ENCODE results near the gene TRPM2.
"Not testable (repeated sequence)": the region's sequence is repeated elsewhere in the genome, so short reads cannot be mapped to it uniquely, and the experiment has no call there.

The TRPM2 gene

GRCh38 chr21:44399955-44400790, 46.8 kb downstream of the TRPM2 start:
- TF ChIP-seq CTCF (IDR thresholded peaks at IDR 0.05; ENCODE audit: low read depth, low read length): no peak
- no peak overlapping the region for H3K4me3 ChIP-seq (ENCODE audit: low read depth, low read length)

- TF ChIP-seq CTCF (IDR thresholded peaks at IDR 0.05; ENCODE audit: low read depth, low read length): no peak
- H3K4me3 ChIP-seq (ENCODE audit: low read depth, low read length): no peak overlapping the region
Observed at GRCh38 chr21:44400791-44401385, 47.5 kb downstream of the TRPM2 start.

GRCh38 chr21:44401386-44402160, 48.2 kb downstream of the TRPM2 start:
- TF ChIP-seq CTCF (IDR thresholded peaks at IDR 0.05; ENCODE audit: low read depth, low read length): no peak
- no peak overlapping the region for H3K4me3 ChIP-seq (ENCODE audit: low read depth, low read length)

GRCh38 chr21:44402323-44403105, 49.1 kb downstream of the TRPM2 start:
- TF ChIP-seq CTCF (IDR thresholded peaks at IDR 0.05; ENCODE audit: low read depth, low read length): no peak
- no peak overlapping the region for H3K4me3 ChIP-seq (ENCODE audit: low read depth, low read length)

- no peak for TF ChIP-seq CTCF (IDR thresholded peaks at IDR 0.05; ENCODE audit: low read depth, low read length)
- H3K4me3 ChIP-seq (ENCODE audit: low read depth, low read length): no peak overlapping the region
Observed at GRCh38 chr21:44403106-44404020, 49.9 kb downstream of the TRPM2 start.

- H3K4me3 ChIP-seq (ENCODE audit: low read depth, low read length): not testable (repeated sequence)
Observed at GRCh38 chr21:44404482-44404881, 51.1 kb downstream of the TRPM2 start.

All from WI38 (cell line).